Peyer's patch (tissue), 4 donors: ENCODE results near the gene DAW1.

Experiments
- CTCF ChIP-seq, 6 experiments: fragments of 450-650 bp in 4 of 6; fragments of 200-600 bp in 2 of 6; sonication (generic) in 1 of 6; IDR thresholded peaks; one replicate each; pipeline ENCODE4 v1.5.1; 2017 to 2019; ENCODE audit warnings: antibody characterized with exemption in 6 of 6, mild to moderate bottlenecking in 3 of 6, moderate library complexity in 1 of 6
- POLR2A ChIP-seq, 2 donors: fragments of 450-650 bp; IDR thresholded peaks; one replicate each; pipeline ENCODE4 v1.5.1; 2017; ENCODE audit warnings: antibody characterized with exemption in 2 of 2, mild to moderate bottlenecking in 2 of 2, moderate library complexity in 2 of 2

GRCh38 chr2:227829337-227829736 lies 42.1 kb upstream of the DAW1 start:
- no peak for TF ChIP-seq POLR2A (IDR thresholded peaks at IDR 0.05)
- TF ChIP-seq CTCF (IDR thresholded peaks at IDR 0.05): no peak
